ENCODE measurements around the gene MYO9A. TPM values are rescaled to one million over a fixed set of nuclear protein-coding genes. Genes with fewer than 3 reads are reported as not detected.

Gene MYO9A
- total and polyA plus RNA-seq, 2 donors (not counting 1 experiment from before 2014, with no cell fraction given) = 6.2 to 66.1 TPM

DNA sequence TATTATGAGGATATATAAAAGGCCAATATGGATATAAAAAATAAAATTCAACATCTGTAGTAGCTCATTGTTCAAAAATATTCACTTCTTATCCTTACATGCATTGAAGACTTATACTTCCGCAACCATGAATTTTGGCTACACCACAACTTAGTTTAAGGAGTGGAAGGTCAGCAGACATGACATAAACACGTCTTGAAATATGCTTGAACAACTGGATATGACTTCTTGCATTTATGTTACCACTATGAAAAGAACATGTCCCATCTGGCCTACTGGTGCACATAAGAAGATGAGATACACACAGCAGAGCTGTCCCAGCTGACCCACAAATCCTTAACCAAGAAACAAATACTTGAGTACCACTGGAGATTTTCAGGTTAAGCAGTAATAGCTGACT, 52.1 kb downstream of the MYO9A start:
- Histone ChIP-seq H3K4me3 (ENCODE audit: control extremely low read depth in 1 of 5, extremely low read depth in 1 of 5, insufficient read depth in 1 of 5, low read depth in 2 of 5, low read length in 4 of 5) (no peak overlapping the region), H3K9me3 (ENCODE audit: control extremely low read depth in 1 of 3, control insufficient read depth in 2 of 3, insufficient read depth in 1 of 3, low read length in 2 of 3) (peaks cover 1 to 4% (median 3%) of the 10 kb centered on the region in 3 donors), H3K27me3 (replicated peaks in 1 of 4; ENCODE audit: control extremely low read depth in 1 of 4, control insufficient read depth in 3 of 4, insufficient read depth in 4 of 4, low read length in 3 of 4) (no peaks in the 10 kb centered on the region), H3K27ac (ENCODE audit: low read length in 2 of 2) (no peak overlapping the region), H3K36me3 (replicated peaks in 1 of 2; ENCODE audit: control extremely low read depth in 1 of 2, control insufficient read depth in 1 of 2, extremely low read depth in 1 of 2, insufficient read depth in 2 of 2, low read length in 1 of 2) (no peaks in the 10 kb centered on the region), H3K9ac (ENCODE audit: low read length) (no peak overlapping the region), H2AFZ (ENCODE audit: insufficient read depth, low read depth, low read length, poor library complexity, severe bottlenecking) (no peak overlapping the region), H3K79me2 (ENCODE audit: control insufficient read depth, insufficient read depth, low read length) (peaks cover 60% of the 10 kb centered on the region), H4K20me1 (ENCODE audit: control insufficient read depth, insufficient read depth, low read length, poor library complexity, severe bottlenecking) (peaks cover 9% of the 10 kb centered on the region), H3K4me1 (ENCODE audit: control insufficient read depth in 2 of 2, insufficient read depth in 2 of 2, low read length in 2 of 2) (peaks cover 0 to under 1% of the 10 kb centered on the region in 2 donors), H3K4me2 (replicated peaks; ENCODE audit: low read depth, low read length, poor library complexity, severe bottlenecking) (no peak overlapping the region)
- no peak overlapping the region for H3K4me3 Mint-ChIP-seq
- intact Hi-C loops (cut with micrococcal nuclease) = no loop called here
- POLR2A ChIA-PET = no interaction called here
- 100% methylated on average over 2 of the region's 2 CpGs for WGBS (ENCODE audit: insufficient coverage)
- CTCF ChIA-PET = no interaction called here
- H3K27ac Mint-ChIP-seq = no peak overlapping the region
- H3K4me1 Mint-ChIP-seq = peaks cover 17% of the 10 kb centered on the region
- DNase-seq = no peak
- no peaks in the 10 kb centered on the region for H3K27me3 Mint-ChIP-seq
- no peak for ATAC-seq (ENCODE audit: low read depth)
- TF ChIP-seq CTCF (IDR thresholded peaks at IDR 0.05) (no peak), EZH2 (IDR thresholded peaks at IDR 0.05; ENCODE audit: borderline replicate concordance, insufficient read depth, low read depth, low read length, poor library complexity, severe bottlenecking) (no peak)
- peaks cover 2% of the 10 kb centered on the region for H3K9me3 Mint-ChIP-seq (ENCODE audit: insufficient read depth)

DNA sequence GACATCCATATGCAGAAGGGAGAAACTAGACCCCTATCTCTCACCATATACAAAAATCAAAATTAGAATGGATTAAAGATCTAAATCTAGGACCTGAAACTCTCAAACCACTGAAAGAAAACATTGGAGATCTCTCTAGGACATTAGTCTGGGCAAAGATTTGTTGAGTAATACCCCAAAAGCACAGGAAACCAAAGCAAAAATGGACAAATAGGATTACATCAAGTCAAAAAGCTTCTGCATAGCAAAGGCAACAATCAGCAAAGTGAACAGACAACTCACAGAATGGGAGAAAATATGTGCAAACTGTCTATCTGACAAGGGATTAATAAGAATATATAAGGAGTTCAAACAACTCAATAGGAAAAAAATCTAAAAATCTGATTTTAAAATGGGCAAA, 54.8 kb downstream of the MYO9A start:
- ChIA-PET POLR2A (no interaction called here), CTCF (no interaction called here)
- Histone ChIP-seq H3K79me2 (ENCODE audit: control insufficient read depth, insufficient read depth, low read length) (peaks cover 41% of the 10 kb centered on the region), H3K9me3 (ENCODE audit: control extremely low read depth in 1 of 3, control insufficient read depth in 2 of 3, insufficient read depth in 1 of 3, low read length in 2 of 3) (peaks cover 1 to 4% (median 3%) of the 10 kb centered on the region in 3 donors), H3K27me3 (replicated peaks in 1 of 4; ENCODE audit: control extremely low read depth in 1 of 4, control insufficient read depth in 3 of 4, insufficient read depth in 4 of 4, low read length in 3 of 4) (no peaks in the 10 kb centered on the region), H3K4me3 (ENCODE audit: control extremely low read depth in 1 of 5, extremely low read depth in 1 of 5, insufficient read depth in 1 of 5, low read depth in 2 of 5, low read length in 4 of 5) (no peak overlapping the region), H3K27ac (ENCODE audit: low read length in 2 of 2) (no peak overlapping the region), H4K20me1 (ENCODE audit: control insufficient read depth, insufficient read depth, low read length, poor library complexity, severe bottlenecking) (no peaks in the 10 kb centered on the region), H2AFZ (ENCODE audit: insufficient read depth, low read depth, low read length, poor library complexity, severe bottlenecking) (no peak overlapping the region), H3K4me1 (ENCODE audit: control insufficient read depth in 2 of 2, insufficient read depth in 2 of 2, low read length in 2 of 2) (no peaks in the 10 kb centered on the region), H3K4me2 (replicated peaks; ENCODE audit: low read depth, low read length, poor library complexity, severe bottlenecking) (no peak overlapping the region), H3K9ac (ENCODE audit: low read length) (no peak overlapping the region), H3K36me3 (replicated peaks in 1 of 2; ENCODE audit: control extremely low read depth in 1 of 2, control insufficient read depth in 1 of 2, extremely low read depth in 1 of 2, insufficient read depth in 2 of 2, low read length in 1 of 2) (no peaks in the 10 kb centered on the region)
- intact Hi-C loops (cut with micrococcal nuclease) = no loop called here
- no peak for TF ChIP-seq CTCF (IDR thresholded peaks at IDR 0.05)
- no peak for TF ChIP-seq EZH2 (IDR thresholded peaks at IDR 0.05; ENCODE audit: borderline replicate concordance, insufficient read depth, low read depth, low read length, poor library complexity, severe bottlenecking)
- peaks cover 2% of the 10 kb centered on the region for H3K9me3 Mint-ChIP-seq (ENCODE audit: insufficient read depth)
- no peak overlapping the region for H3K4me3 Mint-ChIP-seq
- H3K27me3 Mint-ChIP-seq = no peaks in the 10 kb centered on the region
- DNase-seq = no peak
- no peak for ATAC-seq (ENCODE audit: low read depth)
- H3K4me1 Mint-ChIP-seq = peaks cover 9% of the 10 kb centered on the region
- no peak overlapping the region for H3K27ac Mint-ChIP-seq

All from B cell (primary cell).